DMS114 treated with DMSO at 0.1 percent for 48 hours (cell line): ENCODE measurements around the gene TOMM20L.

Experiments
- DNase-seq: peaks from one replicate; lab custom pipeline; 2025; ENCODE audit not compliant: unreplicated experiment; lab: John Stamatoyannopoulos, UW

TOMM20L gene

GRCh38 chr14:58426670-58427280 is 31.0 kb downstream of the TOMM20L start:
- DNase-seq = peak; percentile 65

- peak; percentile 95 for DNase-seq
Measured at GRCh38 chr14:58427281-58428117, 31.8 kb downstream of the TOMM20L start, which contains the start of the genes KIAA0586 and TIMM9. TSS of gene KIAA0586 (plus strand) at chr14:58427719. CDS start at chr14:58428265, 546 bp downstream. TSS of gene TIMM9 (minus strand) at chr14:58427531. CDS start at chr14:58411945, 15,586 bp downstream.

DNA sequence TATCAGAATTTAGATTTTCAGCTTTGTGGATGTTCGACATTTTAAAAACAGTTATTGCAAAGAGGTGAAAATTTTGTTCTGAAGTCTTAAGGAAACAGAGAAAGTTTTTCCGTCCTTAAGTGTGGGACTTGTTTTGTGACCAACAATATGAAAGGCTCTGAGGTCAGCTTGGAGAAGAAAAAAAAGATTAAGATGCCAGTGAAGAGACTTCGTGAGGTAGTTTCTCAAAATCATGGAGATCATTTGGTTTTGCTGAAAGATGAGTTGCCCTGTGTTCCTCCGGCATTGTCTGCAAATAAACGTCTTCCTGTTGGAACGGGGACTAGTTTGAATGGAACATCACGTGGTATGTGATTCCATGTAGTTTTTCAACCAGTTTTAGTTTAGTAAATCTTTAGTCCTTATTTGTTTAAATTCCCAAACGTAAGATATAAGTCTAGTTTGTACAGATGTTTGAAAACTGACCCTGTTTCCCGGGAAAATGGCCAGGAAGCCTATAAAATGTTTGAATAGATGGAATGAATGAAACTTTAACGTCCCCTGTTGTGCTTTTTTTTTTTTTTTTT is 32.5 kb downstream of the TOMM20L start:
- DNase-seq = peak; percentile 39

DNA sequence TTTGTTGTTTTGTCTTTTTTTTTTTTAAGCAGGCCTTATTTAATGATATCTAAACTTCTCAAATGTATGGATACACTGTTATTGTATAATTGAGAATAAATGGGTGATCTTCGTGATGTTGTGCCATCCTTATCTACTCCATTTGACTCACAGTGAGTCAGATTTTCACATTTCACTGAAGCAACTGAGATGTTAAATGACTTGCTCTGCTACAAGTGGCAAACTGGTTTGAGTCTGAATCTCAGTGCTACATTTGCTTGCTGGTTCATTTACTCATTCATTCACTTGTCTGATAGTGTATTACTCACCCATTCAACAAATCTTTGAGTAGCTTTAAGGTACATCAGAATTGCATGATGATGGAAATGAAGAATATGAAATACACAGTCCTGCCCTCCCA is 34.4 kb downstream of the TOMM20L start:
- DNase-seq = no peak

DNA sequence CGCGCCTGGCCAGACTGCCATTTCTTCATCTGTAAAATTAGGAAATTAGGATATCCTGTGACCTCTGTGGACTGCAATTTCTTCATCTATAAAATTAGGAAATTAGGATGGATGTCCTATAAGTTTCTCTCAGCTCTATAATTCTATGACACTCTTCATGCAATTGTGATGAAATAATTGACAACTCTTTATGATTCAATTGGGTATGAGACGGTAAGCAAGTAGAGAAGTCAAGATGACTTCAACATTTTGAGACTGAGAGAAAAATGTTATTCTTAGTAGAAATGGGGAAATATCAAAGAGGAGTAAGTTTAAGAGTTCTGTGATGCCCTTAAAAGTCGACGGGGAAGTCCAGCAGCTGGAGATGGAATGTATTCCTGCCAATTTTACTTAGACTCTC is 43.7 kb downstream of the TOMM20L start:
- DNase-seq = no peak

- DNase-seq = no peak
Measured at GRCh38 chr14:58444627-58445026, 48.9 kb downstream of the TOMM20L start.

GRCh38 chr14:58455593-58456265 is 60.0 kb downstream of the TOMM20L start:
- DNase-seq = no peak
